Measurements from ENCODE around the gene CISTR.
"Not testable (repeated sequence)": the region's sequence is repeated elsewhere in the genome, so short reads cannot be mapped to it uniquely, and the experiment has no call there.

CISTR gene

DNA sequence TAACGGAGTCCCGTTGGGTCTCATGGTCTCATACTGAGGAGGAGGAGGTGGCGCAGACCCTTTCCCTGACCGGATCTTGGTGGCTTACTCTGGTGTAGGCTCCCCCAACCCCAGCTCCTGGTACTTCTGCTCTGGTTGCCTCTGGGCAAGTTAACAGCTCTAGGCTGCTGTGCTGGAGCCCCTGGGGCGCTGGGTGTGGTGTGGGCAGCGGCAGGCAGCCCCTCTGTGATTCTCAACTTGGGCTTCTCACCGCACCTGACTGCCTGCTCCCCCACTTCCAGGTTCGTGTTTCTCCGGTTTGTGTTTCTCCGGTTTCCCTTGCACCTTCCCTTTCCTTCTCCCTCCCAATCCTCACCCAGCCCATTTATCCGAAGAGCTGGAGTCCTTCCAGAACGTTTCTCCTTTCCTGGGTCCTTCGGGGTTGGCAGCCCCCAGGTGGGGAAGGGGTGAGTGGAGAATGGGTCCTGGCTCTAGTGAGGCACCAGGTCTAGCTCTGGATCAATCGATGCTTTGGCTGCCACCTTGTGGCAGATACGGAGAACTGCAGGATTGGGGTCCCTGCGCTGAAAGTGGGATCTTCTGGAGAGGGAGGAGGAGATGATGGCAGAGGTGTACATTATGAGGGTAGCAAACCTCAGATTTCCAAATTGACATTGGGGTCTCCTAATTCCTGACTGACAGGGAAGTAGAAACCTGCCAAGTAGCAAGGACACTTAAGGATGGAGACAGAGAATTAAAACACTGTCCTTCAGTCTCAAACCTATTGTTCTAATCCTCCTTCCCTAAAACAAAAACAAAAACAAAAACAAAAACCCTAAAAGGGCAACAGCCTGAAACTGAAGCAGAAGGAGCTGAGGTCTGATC is 8.3 kb downstream of the CISTR start:
- peak; percentile 75 for DNase-seq

DNA sequence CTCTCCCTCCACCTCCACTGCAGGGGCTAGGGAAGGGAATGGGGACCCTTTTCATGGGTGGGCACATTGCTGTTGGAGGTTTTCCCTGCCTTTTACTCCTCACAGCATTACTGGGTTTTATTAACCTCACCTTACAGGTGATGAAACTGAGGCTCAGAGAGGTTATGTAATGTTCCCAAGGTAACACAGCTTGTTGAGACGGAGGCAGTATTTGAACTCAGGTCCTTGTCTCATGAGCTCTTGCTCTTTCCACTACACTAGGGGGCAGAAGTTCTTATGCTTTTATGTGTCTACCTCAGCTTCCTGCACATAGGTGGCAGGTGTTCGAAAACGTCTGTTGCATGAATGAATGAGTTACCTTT is 11.7 kb downstream of the CISTR start:
- DNase-seq = no peak

DNA sequence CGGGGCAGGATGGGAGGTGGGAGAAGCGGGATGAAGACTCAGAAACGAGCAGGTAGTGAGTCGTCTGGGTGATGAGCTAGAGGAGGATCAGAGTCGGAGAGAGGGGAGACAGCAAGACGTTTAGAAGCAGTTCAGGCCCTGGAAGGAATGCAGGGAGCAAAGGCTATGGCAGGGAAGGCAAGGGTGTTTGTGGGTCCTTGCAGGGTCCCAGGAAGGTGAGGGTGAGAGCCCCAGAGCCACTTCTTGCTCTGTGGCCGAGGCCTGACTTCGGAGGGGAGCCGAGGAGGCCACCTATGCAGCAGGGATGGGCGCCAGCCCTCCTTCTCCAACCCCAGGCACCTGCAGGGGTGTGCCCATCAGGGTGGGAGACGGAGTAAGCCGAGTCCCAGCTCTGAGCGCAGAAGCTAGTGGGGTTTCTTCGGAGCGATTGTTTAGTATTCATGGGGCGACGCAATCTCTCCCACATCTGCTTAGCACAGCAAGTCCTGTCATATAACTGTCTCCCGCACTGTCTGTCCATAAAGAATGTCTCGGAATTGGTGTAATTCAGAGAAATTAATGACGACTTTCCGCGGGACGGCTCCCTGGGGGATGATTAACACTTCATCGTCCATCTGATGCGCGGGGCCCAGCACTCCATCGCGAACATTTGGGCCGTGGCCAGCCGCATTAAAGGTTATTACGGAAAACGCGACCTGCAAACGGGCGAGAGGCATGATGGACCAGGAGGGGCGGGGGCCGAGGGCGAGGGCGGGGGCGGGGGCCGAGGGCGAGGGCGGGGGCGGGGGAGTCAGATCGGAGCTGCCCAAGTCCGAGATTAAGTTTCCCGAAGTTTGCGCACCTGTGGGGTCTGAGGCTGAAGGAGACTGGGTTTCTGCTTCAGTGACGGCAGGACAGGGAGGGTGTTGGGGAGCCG is 12.3 kb downstream of the CISTR start:
- no peak for DNase-seq

DNA sequence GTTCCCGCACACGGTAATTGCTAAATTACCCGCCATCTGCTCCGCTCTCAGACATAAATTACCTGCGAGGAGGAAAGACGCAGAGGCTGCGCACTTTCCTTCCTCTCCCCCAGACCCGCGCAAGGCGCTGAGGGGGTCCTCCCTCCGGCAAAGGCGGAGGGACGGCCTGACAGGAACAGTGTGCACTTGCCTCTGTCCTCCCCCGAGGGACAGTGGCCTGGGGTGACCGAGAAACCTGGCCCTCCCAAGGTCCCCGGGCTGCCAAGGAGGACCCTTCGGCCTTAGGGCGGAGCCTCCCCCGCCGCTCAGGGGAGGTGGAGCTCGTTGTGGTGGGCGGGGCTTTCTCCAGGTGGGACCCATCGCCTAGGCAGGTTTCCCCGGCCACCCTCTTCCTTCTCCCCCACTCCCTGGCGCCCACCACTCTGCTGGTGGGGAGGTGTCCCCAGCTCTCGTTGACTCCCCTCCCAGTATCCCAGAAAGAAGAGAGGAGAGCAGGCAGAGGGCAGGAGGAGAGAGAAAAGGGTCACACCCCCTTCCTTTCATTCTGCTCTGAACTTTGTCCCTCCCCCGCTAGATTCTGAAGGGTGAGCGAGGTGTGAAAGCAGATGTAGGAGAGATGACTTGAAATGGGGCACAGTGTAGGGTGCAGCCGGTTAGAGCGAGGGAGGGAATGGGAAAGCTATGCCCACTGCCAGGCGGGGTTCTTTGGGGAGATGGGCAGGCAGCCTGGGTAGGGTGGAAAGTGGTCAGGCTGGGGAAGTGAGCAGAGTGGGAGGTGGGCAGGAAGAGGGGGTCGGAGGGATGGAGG is 13.2 kb downstream of the CISTR start:
- no peak for DNase-seq

DNA sequence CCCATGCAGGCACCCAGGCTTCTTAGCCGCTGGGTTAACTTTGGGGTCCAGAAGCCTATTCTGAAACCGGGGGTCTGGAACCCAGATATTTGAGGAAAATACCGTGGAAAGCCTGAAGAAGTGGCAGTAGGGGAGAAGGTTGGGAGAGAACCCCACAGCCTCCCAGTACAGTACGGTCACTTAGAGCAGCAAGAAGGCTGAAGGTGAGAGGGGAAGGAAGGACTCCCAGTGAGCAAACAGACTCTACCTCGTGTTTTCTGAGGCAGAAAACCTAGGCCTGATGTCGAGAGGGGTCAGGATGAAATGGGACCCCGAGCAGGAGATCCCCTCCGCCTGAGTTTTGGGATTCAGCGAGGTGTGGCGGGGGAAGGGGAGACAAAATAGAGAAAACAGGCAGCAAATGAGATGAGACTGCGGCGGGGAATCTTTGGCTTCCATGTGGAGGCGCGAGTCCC is 13.8 kb downstream of the CISTR start:
- no peak for DNase-seq

DNA sequence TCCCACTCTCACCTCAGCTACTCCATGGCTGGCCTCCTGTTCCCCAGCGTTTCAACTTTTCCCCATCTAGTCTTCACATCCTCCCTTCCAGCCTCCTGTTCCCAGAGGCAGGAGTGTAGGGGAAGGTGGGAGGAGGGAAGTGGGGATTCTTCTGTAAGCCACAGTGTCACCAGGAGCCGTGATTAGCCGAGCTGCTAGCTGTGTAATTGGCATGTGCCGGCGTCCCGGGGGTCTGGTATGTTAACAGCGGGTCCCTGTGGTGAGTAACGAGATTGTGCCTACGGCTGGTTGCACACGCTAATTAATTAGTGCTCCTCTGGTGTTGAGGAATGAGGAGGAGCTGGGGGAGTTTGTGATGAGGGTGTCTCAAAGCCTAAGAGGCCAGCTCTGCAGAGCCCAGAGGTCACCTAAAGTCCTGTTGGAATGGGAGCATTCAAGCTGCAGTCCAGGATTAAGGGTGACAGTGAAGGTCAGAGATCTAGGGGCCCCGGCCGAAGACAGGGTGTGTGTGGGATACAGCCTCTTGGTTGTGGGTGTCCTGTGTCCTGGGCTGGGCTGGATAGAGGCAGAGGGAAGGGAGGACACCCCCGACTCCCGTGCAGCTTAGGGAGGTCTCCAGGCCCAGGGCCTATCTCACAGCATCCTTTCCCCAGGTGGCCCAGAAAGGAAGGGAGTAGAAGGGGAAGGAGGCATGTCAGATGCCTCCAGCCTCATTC is 14.5 kb downstream of the CISTR start:
- DNase-seq = no peak

DNA sequence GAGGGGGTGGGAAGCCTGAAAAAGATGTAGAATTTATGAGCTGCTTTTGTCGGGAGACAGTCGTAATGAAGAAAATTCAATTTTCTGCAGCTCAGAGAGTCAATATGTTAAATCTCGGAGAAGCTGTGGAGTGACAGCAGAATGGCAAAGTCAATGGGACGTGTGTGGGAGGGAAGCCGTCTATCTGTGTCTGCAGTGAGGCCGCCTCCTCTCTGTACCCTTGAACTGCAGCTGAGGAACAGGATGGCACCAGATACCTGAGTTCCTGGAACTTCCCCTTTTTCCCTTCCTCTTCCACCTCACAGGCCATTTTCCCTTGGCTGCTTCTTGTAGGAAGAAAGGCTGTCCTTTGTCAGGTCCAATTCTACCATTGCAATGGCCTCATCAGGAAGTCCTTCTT is 15.2 kb downstream of the CISTR start:
- no peak for DNase-seq

DNA sequence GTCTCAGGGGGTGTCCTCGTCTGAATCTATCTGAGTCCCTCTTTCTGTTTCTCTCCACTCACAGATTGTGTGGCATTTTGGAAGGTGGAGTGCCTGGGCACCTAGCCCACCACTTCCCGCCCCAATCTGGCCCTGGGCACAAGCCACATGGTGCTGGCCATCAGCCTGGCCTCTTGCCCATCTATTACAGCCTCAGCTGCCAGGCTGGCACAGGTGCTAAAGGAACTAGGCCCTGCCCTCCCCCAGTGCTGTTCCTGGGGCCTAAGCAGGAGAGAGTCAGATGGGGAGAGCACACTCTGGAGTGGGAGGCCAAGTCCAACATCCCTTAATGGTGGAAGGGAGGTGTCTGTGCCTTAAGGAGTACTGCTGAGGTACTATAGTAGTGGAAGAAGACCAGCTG is 16.2 kb downstream of the CISTR start:
- DNase-seq = no peak

DNA sequence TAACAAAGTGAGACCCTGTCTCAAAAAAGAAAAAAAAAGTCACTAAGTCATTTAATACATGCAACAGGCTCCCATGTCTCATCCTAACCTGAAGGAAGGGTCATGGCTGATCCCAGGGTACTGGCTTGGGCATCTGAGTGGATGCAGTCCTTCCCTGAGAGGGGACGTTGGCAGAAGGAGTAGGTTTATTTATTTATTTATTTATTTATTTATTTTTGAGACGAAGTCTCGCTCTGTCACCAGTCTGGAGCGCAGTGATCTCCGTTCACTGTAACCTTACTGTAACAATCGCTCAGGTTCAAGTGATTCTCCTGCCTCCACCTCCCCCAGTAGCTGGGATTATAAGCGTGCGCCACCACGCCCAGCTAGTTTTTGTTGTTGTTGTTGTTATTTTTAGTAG is 17.4 kb downstream of the CISTR start:
- DNase-seq = no peak

DNA sequence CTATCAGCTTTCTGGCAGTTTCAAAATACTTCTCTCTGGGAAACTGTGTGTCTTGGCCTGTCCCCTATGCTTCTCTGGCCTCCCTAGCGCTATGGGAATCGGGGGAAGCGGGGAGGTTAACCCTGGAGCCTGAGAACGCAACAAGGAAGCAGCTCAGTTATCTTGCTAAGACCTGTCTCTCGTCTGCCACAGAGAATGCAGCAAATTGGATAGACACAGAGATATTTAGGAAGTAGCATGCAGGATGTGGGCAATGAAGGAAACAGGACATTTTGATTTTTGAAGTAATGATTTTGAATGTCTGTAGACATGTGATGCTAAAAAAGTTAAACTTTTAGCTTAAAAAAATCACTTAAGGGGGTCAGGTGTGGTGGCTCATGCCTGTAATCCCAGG is 18.0 kb downstream of the CISTR start:
- no peak for DNase-seq

DNA sequence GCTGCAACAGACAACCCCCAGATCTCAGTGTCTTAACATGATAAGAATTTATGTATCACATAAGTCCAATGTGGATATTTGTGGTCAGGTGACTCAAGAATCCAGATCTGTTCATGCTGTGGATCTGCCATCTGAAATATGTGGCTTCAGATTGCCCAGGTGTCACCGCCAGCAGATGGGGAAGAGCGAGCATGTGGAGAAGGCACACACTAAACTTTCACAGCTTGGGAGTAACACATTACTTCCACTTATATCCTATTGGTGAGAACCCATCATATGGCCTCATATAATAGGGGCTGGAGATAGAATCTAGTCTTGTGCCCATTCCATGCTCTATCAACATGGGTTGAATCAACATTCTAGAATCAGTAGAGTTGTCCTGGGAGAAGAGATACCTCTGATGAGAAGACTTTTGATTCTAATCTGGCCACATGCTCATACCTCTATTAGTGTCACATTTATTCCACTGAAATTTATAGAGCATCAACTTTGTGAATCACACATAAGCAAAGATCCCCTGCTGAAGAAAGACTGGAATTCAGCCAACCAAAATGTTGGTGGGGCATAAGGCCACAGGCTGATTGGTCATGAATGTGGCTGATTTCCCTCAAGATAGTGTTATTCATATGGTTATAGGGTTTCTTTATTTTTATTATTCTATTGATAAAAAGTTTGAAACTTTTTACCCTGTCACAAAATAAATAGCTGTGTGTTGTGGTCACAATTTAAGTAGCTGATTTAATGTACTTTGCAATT is 18.6 kb downstream of the CISTR start:
- no peak for DNase-seq

DNA sequence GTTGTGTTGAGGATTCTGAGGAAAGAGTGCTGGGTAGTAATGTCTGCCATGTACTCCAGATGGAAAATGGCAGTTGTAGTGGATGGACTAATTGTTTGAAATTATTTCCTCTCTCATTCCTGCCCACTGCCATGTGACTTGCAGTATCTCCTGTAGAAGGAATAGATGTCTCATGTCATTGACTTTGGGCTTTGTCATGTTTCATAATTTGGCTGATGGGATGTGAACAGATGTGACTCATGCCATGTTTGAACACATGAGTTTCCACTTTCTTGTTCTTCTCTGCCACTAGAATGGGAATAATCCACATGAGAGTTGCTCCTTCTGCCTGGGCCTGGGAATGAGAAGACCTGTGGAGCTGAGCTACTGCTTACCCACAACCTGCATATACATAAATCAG is 22.1 kb downstream of the CISTR start:
- no peak for DNase-seq

DNA sequence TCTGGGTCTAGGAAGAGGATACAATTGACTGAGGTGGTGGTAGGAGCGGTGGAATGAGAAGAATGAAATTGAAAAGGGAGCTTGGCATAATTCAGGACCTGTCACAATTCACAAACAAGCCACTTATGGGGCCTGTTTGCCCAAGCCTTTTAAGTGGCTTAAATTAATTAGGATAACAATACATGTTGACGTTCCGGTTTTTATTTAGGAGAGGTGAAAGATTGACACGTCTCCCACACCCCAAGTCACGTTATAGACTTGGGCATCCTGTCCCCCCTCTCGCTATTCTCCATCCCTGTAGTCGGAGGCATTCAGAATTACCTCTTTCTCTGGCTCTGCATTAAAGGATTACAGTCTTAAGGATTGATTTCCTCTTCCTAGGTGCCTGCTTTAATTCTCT is 23.6 kb downstream of the CISTR start:
- DNase-seq = no peak

DNA sequence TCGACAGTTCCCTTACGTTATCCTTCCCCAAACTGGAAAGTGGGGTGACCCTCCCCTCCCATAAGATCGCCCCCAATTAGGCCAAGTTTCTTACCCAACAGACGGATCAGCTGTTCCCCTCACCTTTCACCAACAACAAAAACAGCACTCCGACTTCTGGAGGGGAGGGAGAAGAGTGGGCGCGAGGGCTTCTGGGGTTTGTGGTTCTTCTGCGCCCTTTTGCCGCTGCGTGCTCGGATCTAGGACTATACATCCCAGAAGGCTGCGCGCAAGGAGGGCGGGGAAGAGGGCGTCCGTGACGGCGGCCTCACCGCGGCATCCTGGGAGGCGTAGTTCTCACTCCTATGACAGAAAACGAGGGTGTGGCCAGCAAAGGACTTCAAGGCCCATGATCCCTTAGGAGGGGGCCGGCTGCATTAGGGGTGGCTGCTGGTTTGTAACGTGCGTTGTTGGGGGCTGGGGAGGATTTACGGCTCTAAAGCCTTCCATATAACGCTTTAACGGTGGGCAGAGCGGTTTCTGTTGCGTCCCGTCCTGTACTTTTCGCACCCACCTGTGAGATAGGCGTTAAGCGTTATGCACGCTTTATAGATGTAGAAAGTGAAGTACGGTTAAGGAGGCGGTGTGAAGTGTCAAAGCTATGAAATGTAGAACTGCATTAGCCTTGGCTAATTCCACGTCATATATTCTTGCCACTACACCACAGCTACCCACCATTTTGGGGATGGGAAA is 24.3 kb downstream of the CISTR start, which contains the start of gene CALCOCO1:
CALCOCO1 (minus strand) TSS at position 143 of the 732 bp plus-strand sequence. CDS start 2,210 bp downstream, outside the sequence.
- peak; percentile 98 for DNase-seq

DNA sequence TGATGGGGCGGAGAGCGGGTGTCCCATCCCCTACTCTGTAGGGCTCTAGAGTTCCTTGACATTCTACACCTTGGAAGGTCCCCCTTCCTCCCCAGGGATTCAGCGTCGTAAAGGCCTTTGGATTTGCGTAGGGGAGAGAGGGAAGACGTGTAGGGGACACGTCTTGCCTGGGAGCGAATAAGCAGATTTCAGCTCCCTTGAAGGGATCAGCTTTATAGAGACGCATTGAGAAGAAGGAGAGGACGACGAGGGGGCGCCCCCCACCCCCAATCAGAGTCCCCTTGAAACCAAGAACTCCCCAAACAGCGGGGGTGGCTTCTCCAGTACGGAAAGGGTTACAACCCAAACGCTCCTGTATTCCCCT is 24.9 kb downstream of the CISTR start:
- DNase-seq = no peak

DNA sequence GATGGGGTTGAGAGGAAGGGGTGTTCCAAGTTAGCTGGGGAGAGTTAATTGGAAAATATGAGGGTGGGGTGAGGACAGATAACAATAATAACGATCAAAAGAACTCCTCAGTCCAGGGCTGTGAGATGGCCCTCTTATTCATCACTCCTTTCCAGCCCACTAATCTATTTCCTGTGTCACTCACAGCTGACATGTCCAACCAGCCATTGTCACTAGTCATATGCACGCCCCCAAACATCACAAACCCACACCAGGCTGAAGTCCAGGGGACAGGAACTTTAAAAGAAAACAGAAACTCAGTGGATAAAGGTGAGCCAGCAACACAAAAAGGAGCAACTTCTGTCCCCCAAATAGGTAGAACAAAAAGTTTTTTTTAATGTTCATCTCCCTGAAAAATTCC is 25.4 kb downstream of the CISTR start:
- peak; percentile 11 for DNase-seq

DNA sequence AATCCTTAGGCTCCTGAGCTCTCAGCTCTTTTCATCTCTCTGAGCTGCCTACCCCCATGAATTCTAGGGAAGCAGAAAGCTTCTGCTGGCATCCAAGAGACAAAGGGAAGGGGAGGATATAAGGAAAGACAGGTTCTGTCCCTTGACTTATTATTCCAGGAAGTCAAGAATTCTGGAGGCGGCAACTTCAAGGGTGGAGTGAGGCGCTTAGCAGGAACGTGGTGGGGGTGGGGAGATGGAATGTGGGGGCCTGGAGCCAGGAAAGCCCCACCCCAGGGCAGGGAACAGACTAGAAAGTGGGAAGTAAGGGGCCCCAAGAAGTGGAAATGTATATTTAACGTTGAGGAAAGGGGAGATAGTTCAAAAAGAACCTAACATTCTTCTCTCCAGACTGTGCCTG is 26.0 kb downstream of the CISTR start:
- DNase-seq = no peak

DNA sequence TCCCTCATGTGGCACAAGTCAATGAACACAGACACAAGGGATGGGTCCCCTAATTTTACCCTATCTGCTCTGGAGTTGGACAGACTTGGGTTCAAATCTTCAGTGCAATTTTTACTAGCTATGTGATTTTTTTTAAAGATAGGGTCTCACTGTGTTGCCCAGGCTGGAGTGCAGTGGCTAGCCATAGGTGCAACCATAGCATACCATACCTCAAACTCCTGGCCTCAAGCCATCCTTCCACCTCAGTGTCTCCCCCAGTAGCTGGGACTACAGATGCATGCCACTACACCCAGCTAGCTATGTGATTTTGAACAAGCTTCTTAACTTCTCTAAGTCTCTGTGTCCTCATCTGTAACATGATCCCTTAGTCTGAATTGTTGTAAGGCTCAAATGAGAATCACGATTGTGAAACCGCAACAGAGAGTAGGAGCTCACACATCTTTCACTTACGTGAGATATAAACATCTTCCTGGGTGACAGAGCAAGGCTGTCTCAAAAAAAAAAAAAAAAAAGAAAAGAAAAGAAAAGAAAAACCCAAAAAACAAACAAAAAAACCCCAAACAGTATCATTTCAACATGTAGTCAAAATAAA is 29.2 kb downstream of the CISTR start:
- DNase-seq = no peak

DNA sequence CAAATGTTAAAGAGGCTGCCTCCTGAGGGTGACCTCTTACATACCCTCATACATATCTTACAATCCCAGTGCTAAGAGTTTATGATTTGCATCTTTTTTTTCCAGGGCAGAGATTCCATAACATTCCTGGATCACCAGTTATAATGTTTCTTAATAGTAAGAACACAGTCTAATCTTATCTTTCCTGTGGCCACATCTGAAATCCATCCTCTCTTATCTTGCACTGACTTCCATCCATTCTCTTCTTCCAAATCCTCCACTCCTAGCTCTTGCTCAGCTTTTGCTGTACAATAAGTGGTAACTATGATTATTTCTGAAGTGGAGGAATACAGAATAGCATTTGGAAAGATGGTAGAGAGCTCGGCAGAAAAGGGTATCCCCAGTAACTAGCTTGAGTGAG is 30.8 kb downstream of the CISTR start:
- no peak for DNase-seq

DNA sequence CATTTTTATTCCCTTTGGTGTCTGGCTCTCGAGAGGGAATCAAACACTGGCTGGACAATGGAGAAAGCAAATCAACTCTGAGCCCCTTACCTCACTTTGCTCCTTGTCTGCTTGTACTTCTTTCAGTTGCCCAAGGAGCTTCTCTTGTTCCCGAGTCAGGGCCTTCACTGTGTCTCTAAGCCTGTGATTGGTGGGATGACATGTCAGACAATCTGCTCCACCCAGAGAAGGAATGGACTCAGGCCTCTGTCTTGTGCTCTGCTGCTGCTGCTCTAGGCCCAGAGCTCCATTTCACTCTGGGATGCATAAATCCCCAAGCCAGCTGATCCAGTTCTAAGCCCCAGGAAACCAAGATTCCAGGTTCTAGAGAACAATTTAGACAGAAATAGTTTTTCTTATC is 32.1 kb downstream of the CISTR start:
- DNase-seq = no peak

DNA sequence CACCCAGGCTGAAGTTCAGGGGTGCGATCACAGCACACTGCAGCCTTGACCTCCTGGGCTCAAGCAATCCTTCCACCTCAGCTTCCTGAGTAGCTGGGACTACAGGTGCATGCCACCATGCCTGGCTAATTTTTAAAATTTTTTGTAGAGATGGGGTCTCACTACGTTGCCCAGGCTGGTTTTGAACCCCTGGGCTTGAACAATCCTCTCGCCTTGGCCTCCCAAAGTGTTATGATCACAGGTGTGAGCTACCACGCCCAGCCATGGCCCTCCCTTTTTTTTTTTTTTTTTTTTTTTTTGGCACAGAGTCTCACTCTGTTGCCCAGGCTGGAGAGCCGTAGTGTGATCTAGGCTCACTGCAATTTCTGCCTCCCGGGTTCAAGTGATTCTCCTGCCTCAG is 33.2 kb downstream of the CISTR start:
- DNase-seq = not testable (repeated sequence)
